IPS-NIHi7 (cell line): ENCODE measurements around the gene SLC12A9.
"Not testable (repeated sequence)": the region's sequence is repeated elsewhere in the genome, so short reads cannot be mapped to it uniquely, and the experiment has no call there.

Source experiments
- DNase-seq: peaks from one replicate; pipeline ENCODE4 v3.0.0; 2012; ENCODE audit warnings: mixed read lengths; ENCODE audit errors: extremely low spot score

SLC12A9 gene, protein sequence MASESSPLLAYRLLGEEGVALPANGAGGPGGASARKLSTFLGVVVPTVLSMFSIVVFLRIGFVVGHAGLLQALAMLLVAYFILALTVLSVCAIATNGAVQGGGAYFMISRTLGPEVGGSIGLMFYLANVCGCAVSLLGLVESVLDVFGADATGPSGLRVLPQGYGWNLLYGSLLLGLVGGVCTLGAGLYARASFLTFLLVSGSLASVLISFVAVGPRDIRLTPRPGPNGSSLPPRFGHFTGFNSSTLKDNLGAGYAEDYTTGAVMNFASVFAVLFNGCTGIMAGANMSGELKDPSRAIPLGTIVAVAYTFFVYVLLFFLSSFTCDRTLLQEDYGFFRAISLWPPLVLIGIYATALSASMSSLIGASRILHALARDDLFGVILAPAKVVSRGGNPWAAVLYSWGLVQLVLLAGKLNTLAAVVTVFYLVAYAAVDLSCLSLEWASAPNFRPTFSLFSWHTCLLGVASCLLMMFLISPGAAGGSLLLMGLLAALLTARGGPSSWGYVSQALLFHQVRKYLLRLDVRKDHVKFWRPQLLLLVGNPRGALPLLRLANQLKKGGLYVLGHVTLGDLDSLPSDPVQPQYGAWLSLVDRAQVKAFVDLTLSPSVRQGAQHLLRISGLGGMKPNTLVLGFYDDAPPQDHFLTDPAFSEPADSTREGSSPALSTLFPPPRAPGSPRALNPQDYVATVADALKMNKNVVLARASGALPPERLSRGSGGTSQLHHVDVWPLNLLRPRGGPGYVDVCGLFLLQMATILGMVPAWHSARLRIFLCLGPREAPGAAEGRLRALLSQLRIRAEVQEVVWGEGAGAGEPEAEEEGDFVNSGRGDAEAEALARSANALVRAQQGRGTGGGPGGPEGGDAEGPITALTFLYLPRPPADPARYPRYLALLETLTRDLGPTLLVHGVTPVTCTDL

DNA sequence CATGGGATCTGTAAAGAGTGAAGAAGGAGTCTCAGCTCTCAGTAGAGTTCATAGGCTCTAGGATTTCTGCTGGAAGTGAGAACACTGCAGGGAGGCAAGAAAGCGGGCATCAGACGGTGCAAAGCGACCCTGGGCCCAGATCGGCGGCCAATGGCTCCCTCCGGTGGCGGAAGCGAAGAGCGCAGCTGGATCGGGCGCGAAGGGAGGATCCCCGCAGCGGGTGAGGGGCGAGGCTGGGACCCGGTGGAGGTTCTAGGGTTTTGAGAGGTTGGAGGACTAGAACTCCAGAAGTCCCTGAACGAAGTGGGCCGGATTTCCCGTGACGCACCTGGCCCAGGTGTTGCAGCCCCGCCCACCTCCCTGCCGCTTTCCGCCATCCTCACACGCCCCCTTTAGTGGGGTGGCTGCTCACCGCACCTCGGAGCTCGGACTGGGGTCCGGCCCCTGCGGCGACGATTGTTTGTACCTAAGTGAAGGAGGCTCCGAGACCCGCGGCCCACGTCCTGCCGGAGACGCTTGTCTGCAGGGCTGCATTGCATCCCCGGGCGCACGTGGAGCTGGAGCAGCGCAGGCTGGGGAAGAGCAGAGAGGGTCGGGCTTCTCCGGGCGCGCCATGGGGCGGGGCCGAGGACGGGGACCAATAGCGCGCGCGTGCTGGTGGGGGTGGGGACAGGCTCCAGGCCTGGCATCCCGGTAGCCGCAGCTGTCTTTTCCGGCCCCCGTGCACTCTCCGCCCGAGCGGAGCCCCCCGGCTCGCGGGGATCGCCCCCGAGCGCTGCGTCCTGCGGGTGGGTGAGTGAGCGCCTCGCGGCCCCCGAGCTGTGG is at the start of gene SLC12A9:
Gene SLC12A9, plus strand, starts transcription at position 666 of the 825 bp plus-strand sequence. CDS start 1,485 bp downstream, outside the sequence.
- peak; percentile 97 for DNase-seq

DNA sequence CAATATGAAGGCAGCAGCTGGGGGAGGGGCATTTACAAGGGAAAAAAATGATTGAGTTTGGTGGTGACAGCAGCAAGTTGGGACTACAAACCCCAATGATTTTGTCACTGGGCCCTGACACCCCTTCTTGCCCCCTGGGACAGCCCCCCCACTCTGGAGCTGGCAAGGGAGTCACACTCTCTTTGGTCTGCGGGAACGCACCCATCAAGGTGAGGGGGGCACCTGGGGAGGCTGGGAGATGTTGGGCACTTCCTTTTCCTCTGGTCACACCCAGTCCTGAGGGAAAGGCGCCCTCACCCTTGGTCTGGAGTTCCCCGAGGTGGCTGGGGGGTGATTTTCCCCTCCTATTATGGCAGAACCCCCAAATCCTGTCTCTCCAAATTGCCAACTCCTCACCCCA is 49.6 kb upstream of the SLC12A9 start:
- no peak for DNase-seq

DNA sequence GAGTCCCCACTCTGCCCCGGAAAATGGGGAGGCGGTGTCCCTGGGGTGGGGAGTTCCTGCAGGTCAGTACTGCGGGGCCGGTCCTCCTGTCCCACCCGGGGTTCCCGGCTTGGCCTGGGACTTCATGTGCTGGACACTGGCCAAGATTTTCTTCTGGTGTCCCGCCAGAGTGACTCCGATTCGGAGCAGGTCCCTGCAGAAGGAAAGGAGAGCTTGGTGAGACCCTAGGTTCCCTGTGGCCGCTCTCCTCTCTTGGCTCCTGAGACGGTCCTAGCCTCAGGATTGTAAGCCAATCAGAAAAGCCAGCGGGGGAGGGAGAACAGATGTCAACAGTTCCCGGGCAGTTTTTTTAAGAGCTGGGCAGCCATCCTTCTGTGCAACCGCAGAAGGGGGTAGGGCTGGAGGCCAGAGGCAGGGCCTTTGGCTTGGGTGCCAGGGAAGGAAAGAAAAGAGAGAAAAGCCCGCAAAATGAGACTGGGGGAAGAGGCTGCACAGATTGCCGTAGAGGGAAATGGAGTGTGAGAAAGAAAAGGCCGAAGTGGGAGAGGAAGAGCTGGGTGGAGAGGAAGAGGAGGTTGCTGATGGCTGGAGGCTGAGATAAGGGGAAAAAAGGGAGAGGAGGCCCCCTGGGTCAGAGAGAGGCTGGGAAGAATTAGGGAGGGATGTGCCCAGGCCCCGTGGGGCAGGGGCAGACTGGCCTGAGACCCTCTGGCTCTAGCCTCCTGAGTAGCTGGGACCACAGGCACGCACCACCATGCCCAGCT is 48.9 kb upstream of the SLC12A9 start:
- DNase-seq, result peak; percentile 80

DNA sequence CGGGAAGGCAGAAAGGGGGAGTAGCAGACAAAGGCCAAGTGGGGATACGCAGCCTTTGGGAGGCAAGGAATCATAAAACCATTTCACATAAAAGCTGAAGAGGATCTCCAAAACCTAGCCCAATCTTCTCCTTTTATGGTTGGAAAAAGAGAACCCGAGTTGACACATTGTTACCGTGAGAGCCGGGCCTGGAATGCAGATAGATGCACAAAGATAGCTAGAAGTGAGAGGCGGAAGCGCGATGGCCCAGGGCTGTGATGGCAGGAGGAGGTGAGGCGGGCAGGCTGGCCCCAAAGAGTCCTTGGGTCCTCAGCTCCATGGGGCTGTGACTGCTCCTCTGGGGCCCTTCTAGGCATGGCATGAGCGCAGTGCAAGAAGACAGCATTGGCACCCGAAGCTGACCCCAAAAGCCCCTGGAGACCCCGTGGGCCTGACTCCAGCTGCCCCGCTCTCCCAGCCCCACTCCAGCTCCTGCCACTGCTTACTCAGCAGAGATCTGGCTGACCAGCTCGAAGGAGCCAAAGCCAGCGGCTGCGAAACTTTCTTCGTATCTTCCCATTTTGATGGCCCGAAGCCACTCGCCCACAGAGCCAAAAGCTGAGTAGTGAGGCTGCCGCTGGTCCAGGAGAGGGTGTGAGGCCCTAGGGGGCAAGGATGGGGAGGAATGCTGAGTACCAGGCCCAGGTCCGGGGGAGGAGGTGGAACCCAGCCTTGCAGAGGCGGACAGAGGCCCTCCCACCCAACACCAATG is 47.7 kb upstream of the SLC12A9 start:
- DNase-seq, result no peak

DNA sequence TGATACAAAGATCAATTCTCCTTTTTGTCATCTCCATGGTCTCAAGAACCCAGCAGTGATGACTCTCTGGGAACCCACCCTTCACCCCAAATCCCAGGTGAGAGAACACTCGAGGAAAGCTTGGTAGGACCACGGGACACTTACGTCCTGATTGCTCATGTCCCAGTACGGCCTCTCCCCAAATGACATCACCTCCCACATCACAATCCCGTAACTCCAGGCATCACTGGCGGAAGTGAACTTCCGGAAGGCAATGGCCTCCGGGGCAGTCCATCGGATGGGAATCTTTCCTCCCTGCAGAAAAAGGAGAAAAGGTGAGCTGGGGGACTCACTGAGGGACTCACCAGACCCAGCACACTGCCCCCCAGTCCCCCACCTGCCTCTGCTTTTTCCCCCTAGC is 46.2 kb upstream of the SLC12A9 start:
- no peak for DNase-seq

DNA sequence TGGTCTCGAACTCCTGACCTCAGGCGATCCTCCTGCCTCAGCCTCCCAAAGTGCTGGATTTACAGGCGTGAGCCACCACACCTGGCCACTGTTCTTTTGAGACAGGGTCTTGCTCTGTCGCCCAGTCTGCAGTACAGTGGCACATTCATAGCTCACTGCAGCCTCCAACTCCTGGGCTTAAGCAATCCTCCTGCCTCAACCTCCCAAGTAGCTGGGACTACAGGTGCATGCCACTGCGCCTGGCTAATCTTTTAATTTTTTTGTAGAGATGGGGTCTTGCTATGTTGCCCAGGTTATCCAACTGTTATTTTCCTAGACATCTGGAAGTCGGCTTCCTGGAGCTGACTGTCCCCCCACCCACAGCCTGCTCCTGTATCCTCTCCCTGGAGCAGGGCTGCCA is 45.6 kb upstream of the SLC12A9 start:
- DNase-seq, result not testable (repeated sequence)

DNA sequence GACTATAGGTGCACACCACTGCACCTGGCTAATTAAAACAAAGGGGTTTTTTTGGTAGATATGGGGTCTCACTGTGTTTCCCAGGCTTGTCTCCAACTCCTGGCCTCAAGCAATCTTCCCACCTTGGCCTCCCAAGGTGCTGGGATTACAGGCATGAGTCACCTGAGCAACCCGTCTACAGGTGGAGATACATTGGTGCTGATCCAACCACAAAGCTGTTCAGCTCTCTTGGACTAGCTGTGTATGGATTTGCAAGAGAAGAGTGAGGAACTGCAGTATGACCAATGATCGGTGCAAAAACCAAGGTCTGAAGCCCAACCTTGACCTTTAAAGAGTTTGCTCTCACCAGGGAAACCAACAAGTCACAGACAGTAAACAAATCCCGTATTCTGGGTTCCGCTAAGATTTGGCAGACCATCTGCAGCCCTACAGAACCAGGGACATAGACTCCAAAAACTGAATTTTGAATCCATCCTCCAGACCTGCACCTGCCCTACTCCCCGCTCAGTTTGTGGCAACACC is 44.1 kb upstream of the SLC12A9 start:
- DNase-seq, result no peak

DNA sequence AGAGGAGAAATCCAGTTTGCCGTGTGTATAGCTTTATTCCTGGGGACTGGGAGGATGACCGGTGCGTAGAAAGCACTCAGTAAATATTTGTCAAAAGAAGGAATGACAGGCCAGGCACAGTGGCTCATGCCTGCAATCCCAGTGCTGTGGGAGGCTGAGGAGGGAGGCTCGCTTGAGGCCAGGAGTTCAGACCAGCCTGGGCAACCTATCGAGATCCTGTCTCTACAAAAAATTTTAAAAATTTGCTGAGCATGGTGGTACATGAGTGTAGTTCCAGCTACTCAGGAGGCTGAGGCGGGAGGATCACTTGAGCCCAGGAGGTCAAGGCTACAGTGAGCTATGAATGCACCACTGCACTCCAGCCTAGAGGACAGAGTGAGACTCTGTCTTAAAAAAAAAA is 41.0 kb upstream of the SLC12A9 start:
- no peak for DNase-seq

DNA sequence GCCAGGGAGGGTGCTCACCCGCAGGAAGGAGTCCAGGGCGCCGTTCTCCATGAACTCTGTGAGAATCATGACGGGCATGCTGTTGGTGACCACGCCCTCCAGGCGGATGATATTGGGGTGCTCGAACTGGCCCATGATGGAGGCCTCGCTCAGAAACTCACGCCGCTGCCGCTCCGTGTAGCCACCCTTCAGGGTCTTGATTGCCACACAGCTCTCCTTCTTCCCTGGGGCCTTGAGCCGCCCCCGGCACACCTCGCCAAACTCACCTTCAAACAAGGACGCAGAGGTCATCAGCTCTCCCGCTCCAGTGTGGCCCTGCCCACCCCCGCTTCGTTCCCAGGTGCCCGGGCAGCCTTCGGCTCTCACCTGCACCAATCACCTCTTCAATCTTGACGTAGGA is 39.8 kb upstream of the SLC12A9 start:
- no peak for DNase-seq

DNA sequence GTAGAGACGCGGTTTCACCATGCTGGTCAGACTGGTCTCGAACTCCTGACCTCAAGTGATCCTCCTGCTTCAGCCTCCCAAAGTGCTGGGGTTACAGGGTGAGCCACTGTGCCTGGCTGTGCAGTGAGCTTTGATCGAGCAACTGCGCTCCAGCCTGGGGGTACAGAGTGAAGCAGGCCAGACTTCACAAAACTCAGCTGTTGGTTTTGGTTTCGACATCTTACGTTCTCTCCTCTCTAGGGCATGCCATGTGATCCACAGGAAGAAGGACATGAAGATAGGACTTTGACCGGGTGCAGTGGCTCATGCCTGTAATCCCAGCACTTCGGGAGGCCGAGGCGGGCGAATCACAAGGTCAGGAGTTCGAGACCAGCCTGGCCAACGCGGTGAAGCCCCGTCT is 36.0 kb upstream of the SLC12A9 start:
- not testable (repeated sequence) for DNase-seq

DNA sequence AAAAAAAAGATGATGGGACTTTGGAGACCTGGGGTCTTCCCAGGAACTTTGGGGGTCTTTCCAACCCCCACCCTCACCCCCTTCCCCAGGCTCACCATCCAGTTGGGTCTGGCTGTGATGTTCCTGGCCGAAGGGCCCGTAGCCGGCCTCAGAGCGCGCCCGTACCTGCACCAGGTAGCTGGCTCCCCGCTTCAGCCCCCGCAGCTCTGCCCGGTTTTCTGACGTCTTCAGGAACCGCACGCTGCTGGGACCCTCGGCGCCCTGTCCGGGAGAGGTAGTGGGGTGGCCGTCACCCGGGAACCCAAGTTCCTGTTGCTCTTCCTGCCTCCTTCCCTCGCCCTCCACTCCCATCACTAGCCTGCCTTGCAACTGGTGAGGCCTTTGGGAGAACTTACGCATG is 35.4 kb upstream of the SLC12A9 start:
- DNase-seq, result no peak

DNA sequence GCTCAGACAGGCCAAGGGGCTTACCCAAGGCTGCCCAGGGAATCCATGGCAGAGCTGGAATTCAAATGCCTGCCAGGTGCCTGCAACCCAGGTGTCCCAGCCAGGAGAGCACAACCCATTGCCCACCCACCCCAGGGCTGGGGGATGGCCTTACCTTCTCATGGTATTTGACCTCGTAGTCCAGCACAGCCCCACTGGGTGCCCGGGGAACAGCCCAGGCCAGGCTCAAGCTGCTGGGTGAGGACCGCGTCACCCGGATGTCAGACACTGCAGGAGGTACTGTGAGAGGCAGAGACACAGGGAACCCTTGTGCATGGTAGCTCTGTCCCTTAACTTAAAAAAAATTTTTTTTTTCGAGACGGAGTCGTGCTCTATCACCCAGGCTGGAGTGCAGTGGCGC is 34.1 kb upstream of the SLC12A9 start:
- no peak for DNase-seq

DNA sequence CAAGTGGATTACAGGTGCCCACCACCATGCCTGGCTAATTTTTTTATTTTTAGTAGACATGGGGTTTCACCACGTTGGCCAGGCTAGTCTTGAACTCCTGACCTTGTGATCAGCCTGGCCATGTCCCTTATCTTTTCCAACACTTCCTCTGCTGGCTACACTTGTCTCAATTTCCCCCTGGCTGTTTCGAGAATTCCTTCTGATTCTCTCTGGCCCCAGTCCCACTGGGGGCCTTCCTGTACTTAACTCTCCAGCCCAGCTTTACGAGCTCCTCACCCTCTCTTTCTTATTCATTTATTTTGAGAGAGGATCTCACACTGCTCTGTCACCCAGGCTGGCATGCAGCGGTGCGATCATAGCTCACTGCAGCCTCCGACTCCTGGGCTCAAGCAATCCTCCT is 33.7 kb upstream of the SLC12A9 start:
- no peak for DNase-seq

DNA sequence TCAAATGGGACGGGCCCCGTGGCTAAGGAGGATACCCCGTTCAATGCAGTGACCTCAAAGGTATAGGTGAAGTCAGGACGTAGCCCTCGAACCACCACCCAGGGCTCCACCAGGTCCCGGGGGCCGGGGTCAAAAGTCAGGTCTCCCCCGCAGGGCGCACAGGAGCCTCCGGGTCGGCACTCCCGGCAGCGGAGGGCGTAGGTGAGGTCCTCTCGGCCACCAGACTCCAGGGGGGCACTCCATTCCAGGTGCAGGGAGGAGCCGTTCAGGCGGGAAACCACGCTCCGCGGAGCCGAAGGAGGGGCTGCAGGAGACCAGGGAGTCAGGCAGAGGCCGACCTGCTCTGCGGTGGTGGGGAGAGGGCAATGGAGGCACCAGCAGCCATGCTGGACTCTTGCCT is 32.9 kb upstream of the SLC12A9 start:
- DNase-seq, result no peak

DNA sequence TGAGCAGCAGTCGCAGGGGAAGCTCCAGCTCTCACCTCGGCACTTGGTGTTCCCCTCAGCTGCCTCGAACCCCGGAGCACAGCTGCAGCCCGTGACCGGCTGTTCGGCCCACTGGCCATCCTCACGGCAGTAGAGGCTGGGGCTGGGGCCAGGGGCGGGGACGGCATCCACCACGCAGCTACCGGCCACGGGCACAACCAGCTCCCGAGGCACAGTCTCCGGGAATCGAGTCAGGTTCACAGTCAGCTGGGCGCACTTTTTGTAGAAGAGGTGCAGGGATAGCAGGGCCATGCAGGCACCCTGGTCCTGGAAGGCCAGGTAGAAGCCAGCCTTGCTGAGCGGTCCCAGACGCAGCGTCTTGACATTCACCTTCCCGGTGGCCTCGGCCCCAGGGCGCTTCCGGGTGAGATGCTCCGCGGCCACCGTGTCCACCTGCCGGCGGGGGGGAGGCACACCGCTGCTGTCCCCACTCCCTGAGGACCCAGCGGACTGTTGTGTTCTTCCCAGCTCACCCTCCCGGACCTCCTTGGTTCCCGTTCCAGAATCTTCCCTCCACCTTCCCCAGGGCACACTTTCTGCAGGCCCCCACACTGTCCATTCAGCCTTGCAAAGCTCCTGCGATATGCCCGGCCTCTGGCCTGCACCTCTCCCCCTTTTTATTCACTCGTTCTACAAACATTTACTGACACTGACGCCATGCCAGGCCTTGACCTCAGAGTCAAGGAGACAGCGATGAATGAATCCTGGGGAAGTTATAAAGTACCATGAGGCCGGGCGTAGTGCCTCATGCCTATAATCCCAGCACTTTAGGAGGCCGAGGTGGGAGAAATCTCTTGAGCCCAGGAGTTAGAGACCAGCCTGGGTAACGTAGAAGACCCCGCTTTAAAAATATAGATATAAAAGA is 30.0 kb upstream of the SLC12A9 start:
- DNase-seq, result peak; percentile 0

DNA sequence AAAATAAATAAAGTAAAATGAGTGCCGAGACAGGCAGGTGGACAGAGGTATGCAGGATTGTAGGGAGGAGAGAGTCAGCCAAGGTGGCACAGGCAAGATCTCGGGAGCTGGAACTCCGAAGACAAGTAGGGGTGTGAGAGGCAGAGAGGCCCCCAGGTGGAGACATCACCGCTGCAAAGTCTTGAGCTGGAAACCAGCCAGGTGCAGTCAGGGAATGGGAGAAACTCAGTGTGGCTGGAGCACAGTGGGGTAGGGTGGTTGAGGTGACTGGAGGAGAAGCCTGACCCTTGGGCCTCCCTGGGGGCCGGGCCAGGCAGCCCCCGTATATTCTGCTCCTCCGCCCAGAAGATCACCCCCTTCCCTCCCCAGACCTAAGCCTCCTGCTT is 29.4 kb upstream of the SLC12A9 start:
- DNase-seq, result no peak

DNA sequence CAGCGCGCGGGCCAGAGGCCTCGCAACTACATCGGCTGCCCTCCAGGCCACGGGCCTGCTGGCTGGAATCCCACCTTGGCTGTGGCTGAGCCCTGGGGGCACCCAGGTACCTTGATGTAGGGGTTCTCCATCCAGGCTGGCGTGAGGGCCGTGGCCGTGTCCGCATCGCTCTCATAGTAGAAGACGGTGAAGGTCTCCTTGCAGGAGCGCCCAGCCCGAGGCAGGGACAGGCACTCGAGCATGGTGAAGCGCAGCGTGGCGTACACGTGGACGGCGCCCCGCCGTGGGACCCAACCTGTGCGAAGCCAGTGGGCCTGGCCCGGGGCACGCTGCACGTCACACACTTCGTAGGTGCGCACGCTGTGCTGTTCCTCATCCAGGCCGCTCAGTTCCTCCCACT is 29.0 kb upstream of the SLC12A9 start:
- DNase-seq, result no peak

DNA sequence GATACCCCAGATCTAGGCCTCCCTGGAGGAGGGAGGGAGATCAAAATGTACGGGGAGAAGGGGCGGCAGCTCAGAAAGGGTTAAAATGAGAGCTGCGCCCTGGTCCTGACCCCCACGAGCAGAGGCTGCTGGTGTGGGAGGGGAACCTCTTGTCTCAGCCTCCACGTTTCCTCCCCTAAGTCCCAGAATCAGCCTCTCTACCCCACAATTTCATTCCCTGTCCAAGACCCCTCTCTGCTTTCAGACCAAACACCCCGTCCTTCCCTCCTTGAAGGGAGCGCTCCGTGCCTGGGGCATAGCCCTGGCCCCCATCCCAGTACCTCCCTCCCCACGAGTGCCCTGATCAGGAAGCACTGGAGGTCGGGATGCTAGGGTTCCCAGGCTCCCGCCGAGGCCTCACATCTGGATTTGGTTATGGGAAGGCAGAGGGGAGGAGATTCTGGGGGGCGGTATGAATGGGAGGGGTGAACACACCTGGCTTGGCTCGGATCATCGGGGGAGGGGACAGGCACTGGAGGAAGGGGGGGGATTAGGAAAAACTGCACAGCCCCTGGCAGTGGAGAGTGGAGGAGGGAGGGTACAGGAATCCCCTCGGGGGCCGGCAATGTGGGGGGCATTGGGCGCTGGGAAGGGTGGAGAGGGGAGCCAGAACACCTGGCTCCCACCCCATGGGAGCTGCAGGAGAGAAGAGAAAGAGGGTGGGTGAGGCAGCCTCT is 27.9 kb upstream of the SLC12A9 start:
- no peak for DNase-seq
